K562 (cell line): ENCODE measurements around the gene DAPP1.

Experiments
- ATF7 ChIP-seq: fragments of 450-650 bp; IDR thresholded peaks from 2 replicates; pipeline ENCODE4 v1.7.1; 2014; ENCODE audit warnings: mild to moderate bottlenecking, moderate library complexity
- CTCF ChIP-seq, 3 experiments: IDR thresholded peaks in 2 of 3; conservative IDR thresholded peaks in 1 of 3; 2 replicates each; pipeline ENCODE4 v1.5.1; 2011 to 2012; ENCODE audit warnings: low read length in 3 of 3, mild to moderate bottlenecking in 3 of 3, control low read depth in 2 of 3, improper control_type of control experiment in 1 of 3, inconsistent platforms in 1 of 3, low read depth in 1 of 3, mixed read lengths in 1 of 3, moderate library complexity in 1 of 3; ENCODE audit not compliant: insufficient read depth in 2 of 3
- ETV1 ChIP-seq: fragments of 450-650 bp; conservative IDR thresholded peaks from 2 replicates; pipeline ENCODE4 v1.6.1; 2016; ENCODE audit warnings: missing genetic modification characterization, control low read depth, low read depth, missing compliant biosample characterization
- GABPA ChIP-seq: fragments of 200-800 bp; sonication (Bioruptor generic); conservative IDR thresholded peaks from 2 replicates; pipeline ENCODE4 v1.6.1; 2016; ENCODE audit warnings: low read depth, missing genetic modification characterization, missing compliant biosample characterization
- KLF10 ChIP-seq: fragments of 250-450 bp; sonication (Bioruptor Pico); IDR thresholded peaks from 2 replicates; pipeline ENCODE4 v1.6.1; 2021; ENCODE audit warnings: matching md5 sums
- POLR2AphosphoS5 ChIP-seq: IDR thresholded peaks from 2 replicates; pipeline ENCODE4 v1.6.1; 2011; ENCODE audit warnings: mild to moderate bottlenecking, low read depth, low read length, moderate library complexity; ENCODE audit not compliant: control insufficient read depth, insufficient read depth
- RAD21 ChIP-seq, 2 experiments: fragments of 250-450 bp in 1 of 2; fragments of 450-650 bp in 1 of 2; sonication (Bioruptor Pico) in 1 of 2; formaldehyde crosslinking in 1 of 2; IDR thresholded peaks in 1 of 2; conservative IDR thresholded peaks in 1 of 2; 2 replicates each; pipeline versions ENCODE4 v1.4.0 to v1.8.0; 2020 to 2022; ENCODE audit warnings: mild to moderate bottlenecking in 2 of 2, moderate library complexity in 1 of 2
- SETDB1 ChIP-seq: IDR thresholded peaks from one replicate; pipeline ENCODE4 v1.6.1; 2012; ENCODE audit warnings: low read length, control low read depth, inconsistent platforms
- SREBF2 ChIP-seq: sonication (generic); formaldehyde crosslinking; IDR thresholded peaks from 2 replicates; pipeline ENCODE4 v1.4.0; 2020; ENCODE audit warnings: mild to moderate bottlenecking, missing genetic modification reagents
- TARDBP ChIP-seq: fragments of 450-650 bp; IDR thresholded peaks from 2 replicates; pipeline ENCODE4 v1.6.1; 2016
- TRIM24 ChIP-seq, 2 experiments: fragments of 450-650 bp; IDR thresholded peaks; 2 replicates each; pipeline ENCODE4 v1.6.1; 2016
- ZBTB7A ChIP-seq: IDR thresholded peaks from 2 replicates; pipeline ENCODE4 v1.6.1; 2011; ENCODE audit warnings: low read depth, mild to moderate bottlenecking, low read length, moderate library complexity, borderline replicate concordance; ENCODE audit not compliant: control insufficient read depth
- ZNF507 ChIP-seq: conservative IDR thresholded peaks from 2 replicates; pipeline ENCODE4 v1.6.1; 2017; ENCODE audit warnings: missing genetic modification characterization, missing compliant biosample characterization
- ZZZ3 ChIP-seq: fragments of 450-650 bp; IDR thresholded peaks from 2 replicates; pipeline ENCODE4 v1.6.1; 2016; ENCODE audit warnings: antibody characterized with exemption, mild to moderate bottlenecking, moderate library complexity

- TF ChIP-seq ZNF507 (tag) (no peak), SREBF2 (CRISPR knock-in tag) (no peak), ZBTB7A (no peak), GABPA (no peak), ZZZ3 (no peak), CTCF (IDR thresholded peaks at IDR 0.05 in 2 of 3, conservative IDR thresholded peaks at IDR 0.05 in 1 of 3; ENCODE audit: insufficient read depth in 2 of 3, low read depth in 1 of 3, low read length in 3 of 3) (no peak), RAD21 (CRISPR knock-in tag; conservative IDR thresholded peaks at IDR 0.05 in 1 of 2, IDR thresholded peaks at IDR 0.05 in 1 of 2) (no peak), TRIM24 (IDR thresholded peaks at IDR 0.05) (no peak), TARDBP (no peak), ATF7 (no peak), SETDB1 (no peak), ETV1 (no peak), POLR2AphosphoS5 (no peak), KLF10 (CRISPR knock-in tag) (no peak)
Observed at GRCh38 chr4:99868126-99868596, 51.5 kb downstream of the DAPP1 start.
